ENCODE data around the gene KIF2A. TPM values are rescaled to one million over a fixed set of nuclear protein-coding genes. Genes with fewer than 3 reads are reported as not detected.

Gene KIF2A
- total and polyA plus RNA-seq, 2 of the 13 experiments (the other 11 are each of a cell fraction or from before 2014, with no cell fraction given): 8.5 to 19.2 TPM

DNA sequence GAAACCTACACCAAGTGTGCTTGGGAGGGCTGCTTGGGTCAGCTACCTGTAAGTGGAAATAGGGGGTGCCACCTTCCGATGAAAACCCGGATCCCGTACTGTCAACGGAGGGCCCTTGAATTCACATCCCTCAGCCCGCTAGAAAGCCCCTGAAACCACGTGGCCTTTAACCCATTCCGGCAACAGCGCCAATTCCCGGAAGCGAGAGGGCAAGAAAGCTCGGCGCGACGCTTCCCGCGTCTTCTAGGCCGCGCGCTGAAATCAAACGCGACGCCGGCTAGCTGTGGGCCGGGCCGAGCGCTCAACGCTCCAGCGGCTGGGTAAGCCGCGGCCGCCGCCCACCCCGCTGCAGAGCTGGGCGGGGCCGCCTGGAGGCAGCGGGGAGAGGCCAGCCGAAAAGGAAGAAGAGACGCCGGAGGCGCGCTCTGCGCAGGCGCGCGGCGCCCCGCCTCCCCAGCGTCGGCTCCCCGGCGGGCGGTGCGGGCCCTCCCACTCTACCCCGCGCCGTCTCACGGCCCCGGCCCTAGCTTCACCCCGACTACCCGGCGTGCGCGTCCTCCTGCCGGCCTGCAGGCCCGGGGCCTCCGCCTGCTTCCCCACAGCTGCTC is at the start of gene KIF2A (continued):
- TF ChIP-seq HNRNPK (IDR thresholded peaks at IDR 0.05; ENCODE audit: low read depth, low read length, poor library complexity, severe bottlenecking): no peak
- TF ChIP-seq ETV6 (CRISPR knock-in tag; conservative IDR thresholded peaks at IDR 0.05): no peak; the same call in 1 of the 2 replicates
- no peak for TF ChIP-seq ZNF326 (CRISPR knock-in tag; IDR thresholded peaks at IDR 0.05; ENCODE audit: borderline replicate concordance)
- no peak for TF ChIP-seq CHD2 (IDR thresholded peaks at IDR 0.05; ENCODE audit: low read depth, low read length)
- TF ChIP-seq FOXK1 (CRISPR knock-in tag; IDR thresholded peaks at IDR 0.05; ENCODE audit: borderline replicate concordance, low read depth): no peak
- peak; percentile 86 for TF ChIP-seq ZNF607 (CRISPR knock-in tag; IDR thresholded peaks at IDR 0.05; ENCODE audit: borderline replicate concordance)
- no peak for TF ChIP-seq MZF1 (CRISPR knock-in tag; IDR thresholded peaks at IDR 0.05; ENCODE audit: borderline replicate concordance)
- 0 out of 2 replicates have a peak, but pooled peaks have one; percentile 46 for TF ChIP-seq JDP2 (CRISPR knock-in tag; IDR thresholded peaks at IDR 0.05; ENCODE audit: borderline replicate concordance)
- TF ChIP-seq, protein P1, sequence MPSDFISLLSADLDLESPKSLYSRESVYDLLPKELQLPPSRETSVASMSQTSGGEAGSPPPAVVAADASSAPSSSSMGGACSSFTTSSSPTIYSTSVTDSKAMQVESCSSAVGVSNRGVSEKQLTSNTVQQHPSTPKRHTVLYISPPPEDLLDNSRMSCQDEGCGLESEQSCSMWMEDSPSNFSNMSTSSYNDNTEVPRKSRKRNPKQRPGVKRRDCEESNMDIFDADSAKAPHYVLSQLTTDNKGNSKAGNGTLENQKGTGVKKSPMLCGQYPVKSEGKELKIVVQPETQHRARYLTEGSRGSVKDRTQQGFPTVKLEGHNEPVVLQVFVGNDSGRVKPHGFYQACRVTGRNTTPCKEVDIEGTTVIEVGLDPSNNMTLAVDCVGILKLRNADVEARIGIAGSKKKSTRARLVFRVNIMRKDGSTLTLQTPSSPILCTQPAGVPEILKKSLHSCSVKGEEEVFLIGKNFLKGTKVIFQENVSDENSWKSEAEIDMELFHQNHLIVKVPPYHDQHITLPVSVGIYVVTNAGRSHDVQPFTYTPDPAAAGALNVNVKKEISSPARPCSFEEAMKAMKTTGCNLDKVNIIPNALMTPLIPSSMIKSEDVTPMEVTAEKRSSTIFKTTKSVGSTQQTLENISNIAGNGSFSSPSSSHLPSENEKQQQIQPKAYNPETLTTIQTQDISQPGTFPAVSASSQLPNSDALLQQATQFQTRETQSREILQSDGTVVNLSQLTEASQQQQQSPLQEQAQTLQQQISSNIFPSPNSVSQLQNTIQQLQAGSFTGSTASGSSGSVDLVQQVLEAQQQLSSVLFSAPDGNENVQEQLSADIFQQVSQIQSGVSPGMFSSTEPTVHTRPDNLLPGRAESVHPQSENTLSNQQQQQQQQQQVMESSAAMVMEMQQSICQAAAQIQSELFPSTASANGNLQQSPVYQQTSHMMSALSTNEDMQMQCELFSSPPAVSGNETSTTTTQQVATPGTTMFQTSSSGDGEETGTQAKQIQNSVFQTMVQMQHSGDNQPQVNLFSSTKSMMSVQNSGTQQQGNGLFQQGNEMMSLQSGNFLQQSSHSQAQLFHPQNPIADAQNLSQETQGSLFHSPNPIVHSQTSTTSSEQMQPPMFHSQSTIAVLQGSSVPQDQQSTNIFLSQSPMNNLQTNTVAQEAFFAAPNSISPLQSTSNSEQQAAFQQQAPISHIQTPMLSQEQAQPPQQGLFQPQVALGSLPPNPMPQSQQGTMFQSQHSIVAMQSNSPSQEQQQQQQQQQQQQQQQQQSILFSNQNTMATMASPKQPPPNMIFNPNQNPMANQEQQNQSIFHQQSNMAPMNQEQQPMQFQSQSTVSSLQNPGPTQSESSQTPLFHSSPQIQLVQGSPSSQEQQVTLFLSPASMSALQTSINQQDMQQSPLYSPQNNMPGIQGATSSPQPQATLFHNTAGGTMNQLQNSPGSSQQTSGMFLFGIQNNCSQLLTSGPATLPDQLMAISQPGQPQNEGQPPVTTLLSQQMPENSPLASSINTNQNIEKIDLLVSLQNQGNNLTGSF (CRISPR knock-in tag; IDR thresholded peaks at IDR 0.05): peak; percentile 88; the same call in 1 of the 2 replicates
- no peak for TF ChIP-seq MEF2D (CRISPR knock-in tag; IDR thresholded peaks at IDR 0.05)
- TF ChIP-seq PHF21A (CRISPR knock-in tag; IDR thresholded peaks at IDR 0.05): no peak
- TF ChIP-seq GATA4 (IDR thresholded peaks at IDR 0.05; ENCODE audit: borderline replicate concordance, low read depth): no peak
- TF ChIP-seq GZF1 (CRISPR knock-in tag; IDR thresholded peaks at IDR 0.05): no peak
- TF ChIP-seq, protein P2, sequence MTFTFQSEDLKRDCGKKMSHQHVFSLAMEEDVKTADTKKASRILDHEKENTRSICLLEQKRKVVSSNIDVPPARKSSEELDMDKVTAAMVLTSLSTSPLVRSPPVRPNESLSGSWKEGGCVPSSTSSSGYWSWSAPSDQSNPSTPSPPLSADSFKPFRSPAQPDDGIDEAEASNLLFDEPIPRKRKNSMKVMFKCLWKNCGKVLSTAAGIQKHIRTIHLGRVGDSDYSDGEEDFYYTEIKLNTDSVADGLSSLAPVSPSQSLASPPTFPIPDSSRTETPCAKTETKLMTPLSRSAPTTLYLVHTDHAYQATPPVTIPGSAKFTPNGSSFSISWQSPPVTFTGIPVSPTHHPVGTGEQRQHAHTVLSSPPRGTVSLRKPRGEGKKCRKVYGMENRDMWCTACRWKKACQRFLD (CRISPR knock-in tag; IDR thresholded peaks at IDR 0.05; ENCODE audit: borderline replicate concordance): peak; percentile 52; the same call in 1 of the 2 replicates
- peak; percentile 86 for TF ChIP-seq FOXC1 (CRISPR knock-in tag; IDR thresholded peaks at IDR 0.05; ENCODE audit: borderline replicate concordance)
- no peak for TF ChIP-seq ZZZ3 (CRISPR knock-in tag; IDR thresholded peaks at IDR 0.05; ENCODE audit: borderline replicate concordance)
- TF ChIP-seq, protein P3, sequence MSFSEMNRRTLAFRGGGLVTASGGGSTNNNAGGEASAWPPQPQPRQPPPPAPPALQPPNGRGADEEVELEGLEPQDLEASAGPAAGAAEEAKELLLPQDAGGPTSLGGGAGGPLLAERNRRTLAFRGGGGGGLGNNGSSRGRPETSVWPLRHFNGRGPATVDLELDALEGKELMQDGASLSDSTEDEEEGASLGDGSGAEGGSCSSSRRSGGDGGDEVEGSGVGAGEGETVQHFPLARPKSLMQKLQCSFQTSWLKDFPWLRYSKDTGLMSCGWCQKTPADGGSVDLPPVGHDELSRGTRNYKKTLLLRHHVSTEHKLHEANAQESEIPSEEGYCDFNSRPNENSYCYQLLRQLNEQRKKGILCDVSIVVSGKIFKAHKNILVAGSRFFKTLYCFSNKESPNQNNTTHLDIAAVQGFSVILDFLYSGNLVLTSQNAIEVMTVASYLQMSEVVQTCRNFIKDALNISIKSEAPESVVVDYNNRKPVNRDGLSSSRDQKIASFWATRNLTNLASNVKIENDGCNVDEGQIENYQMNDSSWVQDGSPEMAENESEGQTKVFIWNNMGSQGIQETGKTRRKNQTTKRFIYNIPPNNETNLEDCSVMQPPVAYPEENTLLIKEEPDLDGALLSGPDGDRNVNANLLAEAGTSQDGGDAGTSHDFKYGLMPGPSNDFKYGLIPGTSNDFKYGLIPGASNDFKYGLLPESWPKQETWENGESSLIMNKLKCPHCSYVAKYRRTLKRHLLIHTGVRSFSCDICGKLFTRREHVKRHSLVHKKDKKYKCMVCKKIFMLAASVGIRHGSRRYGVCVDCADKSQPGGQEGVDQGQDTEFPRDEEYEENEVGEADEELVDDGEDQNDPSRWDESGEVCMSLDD (CRISPR knock-in tag; IDR thresholded peaks at IDR 0.05; ENCODE audit: borderline replicate concordance): peak; percentile 27; the same call in 1 of the 2 replicates
- peak; percentile 85 for TF ChIP-seq KDM3A (CRISPR knock-in tag; IDR thresholded peaks at IDR 0.05; ENCODE audit: low read depth)
